OCI-LY3 (cell line): ENCODE measurements around the gene PRSS8.
"Not testable (repeated sequence)": the region's sequence is repeated elsewhere in the genome, so short reads cannot be mapped to it uniquely, and the experiment has no call there.

ENCODE experiments used
- CTCF ChIP-seq: fragments of 200-600, 300-600 bp; sonication (generic); IDR thresholded peaks from 2 replicates; pipeline ENCODE4 v1.5.1; 2014; ENCODE audit warnings: antibody characterized with exemption, low read length, low read depth
- EZH2phosphoT487 ChIP-seq: fragments of 200-600 bp; shearing (Covaris generic); IDR thresholded peaks from 2 replicates; pipeline ENCODE4 v1.6.1; 2018; ENCODE audit warnings: antibody characterized with exemption, mixed run types, low read depth

GRCh38 chr16:31144418-31144817 lies 8.9 kb upstream of the PRSS8 start:
- not testable (repeated sequence) for TF ChIP-seq CTCF, EZH2phosphoT487
